Naive B cell (primary cell): ENCODE measurements around the gene METTL3. TPM values are rescaled to one million over a fixed set of nuclear protein-coding genes. Genes with fewer than 3 reads are reported as not detected.

Experiments
- ATAC-seq, 2 donors: fragments of 150-1000 bp; cut with Tn5 transposase; 2 replicates each; pipeline ENCODE4 v1.10.0; 2021; ENCODE audit warnings: low read depth in 2 of 2, mild to moderate bottlenecking in 2 of 2, moderate library complexity in 2 of 2
- DNase-seq: peaks from one replicate; pipeline ENCODE4 v3.0.0; 2022
- H3K27ac Mint-ChIP-seq, 6 donors: one replicate each; pipeline ENCODE4 v1.8.0; 2020 to 2022; ENCODE audit warnings: mild to moderate bottlenecking in 6 of 6, mixed read lengths in 6 of 6, moderate library complexity in 5 of 6, inconsistent platforms in 2 of 6
- H3K27me3 Mint-ChIP-seq, 3 donors: one replicate each; pipeline ENCODE4 v1.8.0; 2021 to 2022; ENCODE audit warnings: mixed read lengths in 3 of 3, mild to moderate bottlenecking in 1 of 3
- H3K36me3 Mint-ChIP-seq, 2 donors: one replicate each; pipeline ENCODE4 v1.8.0; 2020 to 2022; ENCODE audit warnings: mixed read lengths in 2 of 2, inconsistent platforms in 1 of 2, mild to moderate bottlenecking in 1 of 2
- H3K4me1 Mint-ChIP-seq, 3 donors: one replicate each; pipeline ENCODE4 v1.8.0; 2020 to 2022; ENCODE audit warnings: mixed read lengths in 3 of 3, inconsistent platforms in 1 of 3, mild to moderate bottlenecking in 1 of 3, moderate library complexity in 1 of 3
- H3K4me3 Mint-ChIP-seq, 8 donors: one replicate each; pipeline ENCODE4 v1.8.0; 2020 to 2022; ENCODE audit warnings: mild to moderate bottlenecking in 8 of 8, mixed read lengths in 8 of 8, moderate library complexity in 8 of 8, inconsistent platforms in 2 of 8
- H3K9me3 Mint-ChIP-seq, 7 donors: one replicate each; pipeline ENCODE4 v1.8.0; 2020 to 2022; ENCODE audit warnings: mixed read lengths in 7 of 7, mild to moderate bottlenecking in 5 of 7, inconsistent platforms in 2 of 7, moderate library complexity in 1 of 7
- polyA plus RNA-seq, 6 donors: library from polyadenylated mRNA; unstranded; fragments of 300-500 nt; fragmentation: Illumina TruSeq; gene quantifications; one replicate each; pipeline ENCODE4 v1.2.3, GENCODE V29; 2021; ENCODE audit warnings: low read depth in 6 of 6

METTL3 gene
- polyA plus RNA-seq, 6 donors from 2014 or later: 16.4 to 26.5 (median 24.5) TPM

- Mint-ChIP-seq H3K4me3 (no peak overlapping the region), H3K9me3 (no peaks in the 10 kb centered on the region), H3K4me1 (peaks cover 0 to 2% (median 0%) of the 10 kb centered on the region in 3 donors), H3K27me3 (no peaks in the 10 kb centered on the region), H3K27ac (no peak overlapping the region), H3K36me3 (peaks cover 23 to 30% of the 10 kb centered on the region in 2 donors)
- ATAC-seq: no peak
- no peak for DNase-seq
Observed at GRCh38 chr14:21496453-21496852, 14.7 kb downstream of the METTL3 start.

- no peak overlapping the region for H3K4me3 Mint-ChIP-seq
- H3K4me1 Mint-ChIP-seq: peaks cover 0 to 2% (median 0%) of the 10 kb centered on the region in 3 donors
- H3K27me3 Mint-ChIP-seq: no peaks in the 10 kb centered on the region
- DNase-seq (no peak), ATAC-seq (no peak)
- H3K9me3 Mint-ChIP-seq: no peaks in the 10 kb centered on the region
- H3K36me3 Mint-ChIP-seq: peaks cover 22 to 23% of the 10 kb centered on the region in 2 donors
- peak overlapping the region in 3 of 6 donors; percentile 11 to 64 (median 54) for H3K27ac Mint-ChIP-seq
Observed at GRCh38 chr14:21494902-21495762, 16.0 kb downstream of the METTL3 start.

- H3K36me3 Mint-ChIP-seq: peaks cover 8 to 15% of the 10 kb centered on the region in 2 donors
- no peak overlapping the region for H3K27ac Mint-ChIP-seq
Observed at GRCh38 chr14:21486640-21487087, 24.5 kb downstream of the METTL3 start.

GRCh38 chr14:21476925-21477681 is 34.0 kb downstream of the METTL3 start, which contains the start of the genes RAB2B and TOX4:
TSS of gene RAB2B (minus strand) at chr14:21476959. CDS start at chr14:21476872, 87 bp downstream.
TSS of gene TOX4 (plus strand) at chr14:21477195. CDS start at chr14:21477279, 84 bp downstream.
- Mint-ChIP-seq H3K36me3 (peaks cover 9 to 17% of the 10 kb centered on the region in 2 donors), H3K27me3 (no peaks in the 10 kb centered on the region), H3K9me3 (no peaks in the 10 kb centered on the region), H3K4me1 (peaks cover 25 to 35% (median 32%) of the 10 kb centered on the region in 3 donors), H3K27ac (peak within 1 kb of the TSS; percentile 98 to 100 (median 100)), H3K4me3 (peak within 1 kb of the TSS; percentile 93 to 100 (median 100))
- DNase-seq: peak; percentile 99
- peak; percentile 93 to 94 for ATAC-seq

More at GRCh38 chr14:21486640-21487087, 24.5 kb downstream of the METTL3 start:
- no peaks in the 10 kb centered on the region for H3K9me3 Mint-ChIP-seq
- ATAC-seq (no peak), DNase-seq (no peak)
- H3K27me3 Mint-ChIP-seq: no peaks in the 10 kb centered on the region
- H3K4me3 Mint-ChIP-seq: no peak overlapping the region
- peaks cover 0 to 11% (median 6%) of the 10 kb centered on the region in 3 donors for H3K4me1 Mint-ChIP-seq

- DNase-seq (no peak), ATAC-seq (peak; percentile 40 to 48)
- no peaks in the 10 kb centered on the region for H3K27me3 Mint-ChIP-seq
- peaks cover 26 to 35% (median 32%) of the 10 kb centered on the region in 3 donors for H3K4me1 Mint-ChIP-seq
- H3K4me3 Mint-ChIP-seq: peak overlapping the region; percentile 93 to 100 (median 100)
- no peaks in the 10 kb centered on the region for H3K9me3 Mint-ChIP-seq
- peaks cover 12 to 20% of the 10 kb centered on the region in 2 donors for H3K36me3 Mint-ChIP-seq
- peak overlapping the region; percentile 98 to 100 (median 100) for H3K27ac Mint-ChIP-seq
Observed at GRCh38 chr14:21476523-21476924, 34.6 kb downstream of the METTL3 start.

- H3K36me3 Mint-ChIP-seq: peaks cover 12 to 20% of the 10 kb centered on the region in 2 donors
- peak overlapping the region; percentile 93 to 100 (median 100) for H3K4me3 Mint-ChIP-seq
- H3K27ac Mint-ChIP-seq: peak overlapping the region in 5 of 6 donors; percentile 98 to 100 (median 100)
- no peaks in the 10 kb centered on the region for H3K27me3 Mint-ChIP-seq
- peaks cover 26 to 35% (median 32%) of the 10 kb centered on the region in 3 donors for H3K4me1 Mint-ChIP-seq
- DNase-seq (no peak), ATAC-seq (no peak)
- no peaks in the 10 kb centered on the region for H3K9me3 Mint-ChIP-seq
Observed at GRCh38 chr14:21475767-21476522, 35.2 kb downstream of the METTL3 start.

GRCh38 chr14:21467616-21468015 is 43.5 kb downstream of the METTL3 start:
- H3K27me3 Mint-ChIP-seq: no peaks in the 10 kb centered on the region
- no peak overlapping the region for H3K4me3 Mint-ChIP-seq
- ATAC-seq: no peak
- no peak for DNase-seq
- peaks cover under 1 to 4% (median under 1%) of the 10 kb centered on the region in 3 donors for H3K4me1 Mint-ChIP-seq
- H3K9me3 Mint-ChIP-seq: no peaks in the 10 kb centered on the region
- no peak overlapping the region for H3K27ac Mint-ChIP-seq
- H3K36me3 Mint-ChIP-seq: peaks cover 6 to 25% of the 10 kb centered on the region in 2 donors

- ATAC-seq (peak; percentile 91 to 92), DNase-seq (peak; percentile 99)
- H3K36me3 Mint-ChIP-seq: peaks cover 0 to 14% of the 10 kb centered on the region in 2 donors
- H3K4me1 Mint-ChIP-seq: peaks cover 34 to 37% (median 35%) of the 10 kb centered on the region in 3 donors
- H3K27ac Mint-ChIP-seq: peak within 1 kb of the TSS; percentile 97 to 99 (median 98)
- H3K27me3 Mint-ChIP-seq: no peaks in the 10 kb centered on the region
- peak within 1 kb of the TSS; percentile 91 to 99 (median 98) for H3K4me3 Mint-ChIP-seq
- no peaks in the 10 kb centered on the region for H3K9me3 Mint-ChIP-seq
Observed at GRCh38 chr14:21455912-21456667, 55.0 kb downstream of the METTL3 start, which contains the start of gene CHD8. TSS of gene CHD8 (minus strand) at chr14:21456123. CDS start at chr14:21431643, 24,480 bp downstream.

GRCh38 chr14:21455592-21455911 is 55.6 kb downstream of the METTL3 start:
- Mint-ChIP-seq H3K27ac (peak overlapping the region; percentile 85 to 99 (median 98)), H3K36me3 (peaks cover 0 to 12% of the 10 kb centered on the region in 2 donors)
- ATAC-seq: peak; percentile 7

GRCh38 chr14:21454843-21455544 is 56.1 kb downstream of the METTL3 start:
- Mint-ChIP-seq H3K27ac (peak overlapping the region in 5 of 6 donors; percentile 85 to 99 (median 99)), H3K36me3 (peaks cover 0 to 10% of the 10 kb centered on the region in 2 donors), H3K9me3 (no peaks in the 10 kb centered on the region), H3K4me1 (peaks cover 39 to 42% (median 41%) of the 10 kb centered on the region in 3 donors), H3K27me3 (no peaks in the 10 kb centered on the region), H3K4me3 (peak overlapping the region; percentile 91 to 99 (median 98))
- DNase-seq (no peak), ATAC-seq (no peak)

More at GRCh38 chr14:21455592-21455911, 55.6 kb downstream of the METTL3 start:
- Mint-ChIP-seq H3K4me1 (peaks cover 35 to 37% (median 36%) of the 10 kb centered on the region in 3 donors), H3K27me3 (no peaks in the 10 kb centered on the region), H3K9me3 (no peaks in the 10 kb centered on the region), H3K4me3 (peak overlapping the region; percentile 91 to 99 (median 98))
- no peak for DNase-seq

GRCh38 chr14:21449899-21450216 is 61.3 kb downstream of the METTL3 start:
- no peaks in the 10 kb centered on the region for H3K9me3 Mint-ChIP-seq
- DNase-seq (no peak), ATAC-seq (no peak)
- peaks cover 36 to 46% (median 38%) of the 10 kb centered on the region in 3 donors for H3K4me1 Mint-ChIP-seq
- peak overlapping the region in 1 of 6 donors; percentile 50 for H3K27ac Mint-ChIP-seq
- no peak overlapping the region for H3K4me3 Mint-ChIP-seq
- no peaks in the 10 kb centered on the region for H3K27me3 Mint-ChIP-seq
- H3K36me3 Mint-ChIP-seq: peaks cover 0 to 6% of the 10 kb centered on the region in 2 donors
